ENCODE results near the gene IL13RA1.
"Not testable (repeated sequence)": the region's sequence is repeated elsewhere in the genome, so short reads cannot be mapped to it uniquely, and the experiment has no call there.

Gene IL13RA1

DNA sequence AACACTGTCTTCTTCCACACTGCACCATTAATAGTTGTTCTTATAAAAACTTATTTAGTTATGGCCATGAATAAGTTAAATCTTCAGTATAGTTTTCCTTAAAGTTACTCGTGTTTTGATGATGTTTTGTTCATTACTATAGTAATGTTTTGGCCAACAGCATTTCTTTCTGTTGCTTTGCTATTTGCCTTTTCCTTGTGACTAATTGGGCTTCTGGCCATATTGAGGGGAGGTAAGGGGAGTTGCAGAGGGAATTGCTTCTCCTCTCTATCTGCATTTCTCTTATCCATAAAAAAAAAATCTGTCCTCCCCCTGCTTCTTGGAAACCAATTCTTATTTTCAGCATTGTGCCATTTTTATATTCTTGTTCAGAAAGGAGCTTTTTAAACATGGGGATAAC is 53.5 kb downstream of the IL13RA1 start:
- H3K4me3 ChIP-seq (ENCODE audit: low read depth, low read length): no peak overlapping the region
- no peaks in the 10 kb centered on the region for H3K9me3 ChIP-seq
- H3K4me1 ChIP-seq: no peaks in the 10 kb centered on the region
- no peaks in the 10 kb centered on the region for H3K27me3 ChIP-seq
- no peak for TF ChIP-seq CTCF (IDR thresholded peaks at IDR 0.05; ENCODE audit: low read depth, low read length)
- no peak for DNase-seq
- no peaks in the 10 kb centered on the region for H3K36me3 ChIP-seq

DNA sequence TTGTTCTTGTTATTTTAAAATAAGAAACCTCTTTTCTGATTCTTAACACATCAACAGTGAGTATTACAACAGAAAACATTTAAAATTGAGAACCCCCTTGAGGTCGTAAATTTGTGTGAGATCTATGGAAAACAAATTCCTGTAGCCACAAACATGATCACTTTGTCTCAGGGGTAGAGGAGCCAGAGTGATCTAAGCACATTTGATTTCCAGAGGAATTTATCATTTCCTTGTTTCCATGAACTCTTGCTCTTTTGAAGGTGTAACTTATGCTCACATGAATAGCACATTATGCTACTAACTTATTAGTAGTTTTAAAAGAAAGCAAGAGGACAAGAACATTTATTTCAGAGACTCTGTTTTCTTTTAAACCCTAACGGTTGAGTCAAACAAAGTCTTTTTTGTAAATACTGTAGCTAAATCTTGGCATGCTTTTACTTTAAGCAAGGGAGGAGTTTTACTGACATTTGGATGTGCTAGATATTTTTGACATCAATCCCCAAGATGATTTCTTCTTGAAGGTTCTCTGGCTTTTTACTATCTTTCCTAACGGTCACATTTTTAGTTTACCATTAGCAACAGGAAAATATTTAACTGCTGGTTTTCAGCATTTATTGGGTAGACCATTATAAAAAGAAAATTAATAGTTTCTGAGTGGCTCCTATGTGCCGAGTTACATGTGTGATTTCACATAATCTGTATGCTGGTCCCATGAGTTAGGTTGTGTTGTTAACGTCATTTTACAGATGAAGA is 68.3 kb downstream of the IL13RA1 start:
- no peak for DNase-seq
- no peaks in the 10 kb centered on the region for H3K36me3 ChIP-seq
- H3K4me1 ChIP-seq: no peaks in the 10 kb centered on the region
- H3K4me3 ChIP-seq (ENCODE audit: low read depth, low read length): no peak overlapping the region
- H3K9me3 ChIP-seq: no peaks in the 10 kb centered on the region
- TF ChIP-seq CTCF (IDR thresholded peaks at IDR 0.05; ENCODE audit: low read depth, low read length): no peak
- H3K27me3 ChIP-seq: no peaks in the 10 kb centered on the region

DNA sequence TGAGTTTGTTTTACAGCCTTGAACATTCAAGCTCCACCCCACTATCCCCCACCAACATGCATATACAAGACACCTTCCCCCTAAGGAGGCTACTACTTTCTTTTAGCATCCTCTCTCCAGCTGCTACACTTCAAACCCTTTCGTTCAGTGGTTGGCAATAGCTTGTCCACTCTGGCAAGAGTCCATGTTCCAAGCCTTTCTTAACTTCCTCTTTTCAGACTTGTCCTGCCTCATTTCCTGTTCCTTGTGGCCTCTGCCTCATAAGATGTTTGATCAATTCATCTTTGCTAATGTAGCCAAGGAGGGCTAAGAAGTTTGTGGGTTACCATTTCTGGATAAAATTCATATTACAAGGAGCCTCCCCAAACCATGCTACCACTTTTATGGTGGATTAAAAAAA is 75.5 kb downstream of the IL13RA1 start:
- Histone ChIP-seq H3K4me3 (ENCODE audit: low read depth, low read length) (no peak overlapping the region), H3K27me3 (no peaks in the 10 kb centered on the region), H3K9me3 (no peaks in the 10 kb centered on the region), H3K4me1 (no peaks in the 10 kb centered on the region), H3K36me3 (no peaks in the 10 kb centered on the region)
- TF ChIP-seq CTCF (IDR thresholded peaks at IDR 0.05; ENCODE audit: low read depth, low read length): no peak
- no peak for DNase-seq

- no peaks in the 10 kb centered on the region for H3K9me3 ChIP-seq
- TF ChIP-seq CTCF (IDR thresholded peaks at IDR 0.05; ENCODE audit: low read depth, low read length): peak; percentile 71
- DNase-seq: peak; percentile 29
- no peaks in the 10 kb centered on the region for H3K27me3 ChIP-seq
- no peaks in the 10 kb centered on the region for H3K36me3 ChIP-seq
- H3K4me3 ChIP-seq (ENCODE audit: low read depth, low read length): no peak overlapping the region
- H3K4me1 ChIP-seq: no peaks in the 10 kb centered on the region
These were observed 80.0 kb downstream of the IL13RA1 start for GRCh38 chrX:118807151-118808017.

- not testable (repeated sequence) for H3K36me3 ChIP-seq; DNase-seq; H3K27me3 ChIP-seq; H3K4me3 ChIP-seq (ENCODE audit: low read depth, low read length); H3K9me3 ChIP-seq; H3K4me1 ChIP-seq
These were observed 89.9 kb downstream of the IL13RA1 start for GRCh38 chrX:118817257-118817656.

GRCh38 chrX:118823263-118824172 is 96.1 kb downstream of the IL13RA1 start, which contains the start of gene ZCCHC12:
ZCCHC12 (plus strand) TSS chrX:118823824; CDS start chrX:118825245, 1,421 bp downstream.
- no peaks in the 10 kb centered on the region for H3K36me3 ChIP-seq
- H3K27me3 ChIP-seq: peaks cover 18% of the 10 kb centered on the region
- TF ChIP-seq CTCF (IDR thresholded peaks at IDR 0.05; ENCODE audit: low read depth, low read length): no peak
- DNase-seq: peak; percentile 69
- H3K9me3 ChIP-seq: no peaks in the 10 kb centered on the region
- peak within 1 kb of the TSS; percentile 35 for H3K4me3 ChIP-seq (ENCODE audit: low read depth, low read length)
- no peaks in the 10 kb centered on the region for H3K4me1 ChIP-seq

Measured in BE2C (cell line).